HepG2 (cell line): ENCODE measurements around the gene NDST1. TPM values are rescaled to one million over a fixed set of nuclear protein-coding genes. Genes with fewer than 3 reads are reported as not detected.
A peak's percentile ranks its signal among the peaks of the same experiment; 100 is the strongest.

Experiments
- ATAC-seq: fragments of 200-7000 bp; cut with Tn5 transposase; 3 replicates; pipeline ENCODE4 v1.9.1; 2020; ENCODE audit warnings: mild to moderate bottlenecking, moderate library complexity
- BruUV-seq: library from RNA; stranded (reverse); fragments of 400-500 nt; replicated peaks from 2 replicates; lab custom pipeline; 2021; lab: Mats Ljungman, UMichigan
- CTCF ChIA-PET: fragments of 300-600 bp; formaldehyde crosslinking; extraction: SDS; loops from one replicate; lab custom pipeline; 2021; ENCODE audit warnings: low total read pairs, inconsistent platforms, low intra/inter-chr PET ratio; lab: Yijun Ruan, JAX
- POLR2A ChIA-PET: fragments of 350-600 bp; sonication (Branson Sonifier 250); formaldehyde crosslinking; loops from one replicate; lab custom pipeline; 2020; ENCODE audit warnings: antibody characterized with exemption, inconsistent platforms; lab: Yijun Ruan, JAX
- DNase-seq: peaks from one replicate; pipeline ENCODE4 v3.0.0-alpha.2; 2015; ENCODE audit warnings: low spot score
- FAIRE-seq: peaks from 3 replicates; lab custom pipeline; 2011; peaks lifted over from hg19 to GRCh38; lab: Jason Lieb, UNC
- H2AFZ ChIP-seq: one replicate; pipeline ENCODE4 v1.6.1; 2011; ENCODE audit warnings: low read length, inconsistent platforms
- H3K27ac ChIP-seq: fragments of 300-600 bp; 3 replicates; pipeline ENCODE4 v1.8.0; 2011; ENCODE audit warnings: mixed run types, mild to moderate bottlenecking, mixed read lengths, low read length, inconsistent platforms; ENCODE audit not compliant: insufficient read depth; ENCODE audit errors: extremely low read length
- H3K27me3 ChIP-seq, 2 experiments: fragments of 200-600 bp in 1 of 2; 2 replicates in 1 of 2; 3 replicates in 1 of 2; pipeline versions ENCODE4 v1.6.0 to v1.8.0; 2011; ENCODE audit warnings: low read length in 2 of 2, mild to moderate bottlenecking in 2 of 2, moderate library complexity in 2 of 2, inconsistent platforms in 1 of 2; ENCODE audit not compliant: insufficient read depth in 2 of 2, control insufficient read depth in 1 of 2
- H3K36me3 ChIP-seq, 2 experiments: fragments of 200-600 bp in 1 of 2; replicated peaks in 1 of 2; 2 replicates in 1 of 2; 3 replicates in 1 of 2; pipeline versions ENCODE4 v1.5.1 to v1.8.0; 2011; ENCODE audit warnings: low read length in 2 of 2, inconsistent platforms in 1 of 2; ENCODE audit not compliant: insufficient read depth in 2 of 2, control insufficient read depth in 1 of 2
- H3K4me1 ChIP-seq: 2 replicates; pipeline ENCODE4 v1.5.1; 2012; ENCODE audit warnings: low read length, inconsistent platforms; ENCODE audit not compliant: insufficient read depth
- H3K4me2 ChIP-seq: 2 replicates; pipeline ENCODE4 v1.6.0; 2011; ENCODE audit warnings: low read depth, low read length, inconsistent platforms
- H3K4me3 ChIP-seq, 3 experiments: fragments of 200-600 bp in 1 of 3; sonication (generic), shearing (Covaris generic) in 1 of 3; replicated peaks in 1 of 3; 2 replicates each; pipeline ENCODE4 v1.5.1; 2011 to 2016; ENCODE audit warnings: low read length in 3 of 3, inconsistent platforms in 2 of 3, low read depth in 2 of 3, mild to moderate bottlenecking in 2 of 3, control low read depth in 1 of 3, mixed read lengths in 1 of 3; ENCODE audit not compliant: insufficient read depth in 1 of 3
- H3K79me2 ChIP-seq: one replicate; pipeline ENCODE4 v1.6.1; 2011; ENCODE audit warnings: low read length, inconsistent platforms; ENCODE audit not compliant: insufficient read depth
- H3K9ac ChIP-seq: 2 replicates; pipeline ENCODE4 v1.6.0; 2011; ENCODE audit warnings: mild to moderate bottlenecking, low read depth, low read length, inconsistent platforms; ENCODE audit not compliant: insufficient read depth
- H3K9me3 ChIP-seq: 2 replicates; pipeline ENCODE4 v1.5.1; 2012; ENCODE audit warnings: mild to moderate bottlenecking, low read length
- H4K20me1 ChIP-seq: 2 replicates; pipeline ENCODE4 v1.6.0; 2011; ENCODE audit warnings: inconsistent platforms, mild to moderate bottlenecking, low read length, moderate library complexity; ENCODE audit not compliant: insufficient read depth
- DNMT1 ChIP-seq: sonication (generic); formaldehyde crosslinking; IDR thresholded peaks from 2 replicates; pipeline ENCODE4 v1.5.1; 2020; ENCODE audit warnings: mild to moderate bottlenecking, missing genetic modification reagents
- ELF3 ChIP-seq: IDR thresholded peaks from 2 replicates; pipeline ENCODE4 v1.6.1; 2016; ENCODE audit warnings: missing genetic modification reagents, missing compliant biosample characterization
- HDAC2 ChIP-seq: sonication (generic); formaldehyde crosslinking; IDR thresholded peaks from 2 replicates; pipeline ENCODE4 v1.4.0; 2020; ENCODE audit warnings: missing genetic modification reagents
- HNRNPL ChIP-seq: fragments of 200-400 bp; formaldehyde crosslinking; IDR thresholded peaks from 2 replicates; pipeline ENCODE4 v1.6.1; 2017; ENCODE audit warnings: mild to moderate bottlenecking, low read depth, low read length
- HOXA9 ChIP-seq: sonication (generic); formaldehyde crosslinking; IDR thresholded peaks from 2 replicates; pipeline ENCODE4 v1.8.1; 2022; ENCODE audit warnings: missing genetic modification reagents, mild to moderate bottlenecking, moderate library complexity, borderline replicate concordance
- IRF2 ChIP-seq: IDR thresholded peaks from 2 replicates; pipeline ENCODE4 v1.6.1; 2018; ENCODE audit warnings: missing genetic modification reagents, missing compliant biosample characterization
- MBD4 ChIP-seq: IDR thresholded peaks from 2 replicates; pipeline ENCODE4 v1.6.1; 2012; ENCODE audit warnings: low read length, inconsistent platforms, borderline replicate concordance
- MYC ChIP-seq: sonication (generic); formaldehyde crosslinking; IDR thresholded peaks from 2 replicates; pipeline ENCODE4 v1.9.0; 2021; ENCODE audit warnings: missing genetic modification reagents, borderline replicate concordance
- SPEN ChIP-seq: sonication (generic); formaldehyde crosslinking; IDR thresholded peaks from 2 replicates; pipeline ENCODE4 v1.5.1; 2020; ENCODE audit warnings: low read depth, mild to moderate bottlenecking, missing genetic modification reagents
- THAP8 ChIP-seq: sonication (generic); formaldehyde crosslinking; IDR thresholded peaks from 2 replicates; pipeline ENCODE4 v1.5.1; 2020; ENCODE audit warnings: missing genetic modification reagents, mild to moderate bottlenecking, borderline replicate concordance
- ZEB1 ChIP-seq: IDR thresholded peaks from 2 replicates; pipeline ENCODE4 v1.6.1; 2012; ENCODE audit warnings: mild to moderate bottlenecking, low read depth, inconsistent platforms; ENCODE audit not compliant: insufficient replicate concordance
- ZMYM2 ChIP-seq: sonication (generic); formaldehyde crosslinking; IDR thresholded peaks from 2 replicates; pipeline ENCODE4 v1.8.0; 2022; ENCODE audit warnings: mild to moderate bottlenecking, missing genetic modification reagents
- ZMYM4 ChIP-seq: sonication (generic); formaldehyde crosslinking; IDR thresholded peaks from 2 replicates; pipeline ENCODE4 v1.8.1; 2023; ENCODE audit warnings: mild to moderate bottlenecking, missing genetic modification reagents
- ZNF282 ChIP-seq: fragments of 450-650 bp; IDR thresholded peaks from 2 replicates; pipeline ENCODE4 v1.6.1; 2018; ENCODE audit not compliant: partially characterized antibody
- ZNF629 ChIP-seq: sonication (generic); formaldehyde crosslinking; conservative IDR thresholded peaks from 2 replicates; pipeline ENCODE4 v1.5.0; 2020; ENCODE audit warnings: missing genetic modification reagents
- ZNF674 ChIP-seq: sonication (generic); formaldehyde crosslinking; IDR thresholded peaks from 2 replicates; pipeline ENCODE4 v1.5.0; 2020; ENCODE audit warnings: low read depth, mild to moderate bottlenecking, missing genetic modification reagents
- ZNF768 ChIP-seq: sonication (generic); formaldehyde crosslinking; IDR thresholded peaks from 2 replicates; pipeline ENCODE4 v1.4.0; 2020; ENCODE audit warnings: missing genetic modification reagents
- ZSCAN12 ChIP-seq: sonication (generic); formaldehyde crosslinking; IDR thresholded peaks from 2 replicates; pipeline ENCODE4 v1.9.0; 2021; ENCODE audit warnings: mild to moderate bottlenecking, missing genetic modification reagents
- WGBS: methylation state at CpG from one replicate; pipeline ENCODE4 v1.1.6; 2017; ENCODE audit warnings: low lambda C conversion rate; 5-methylcytosine and 5-hydroxymethylcytosine counted together
- in situ Hi-C: cut with HindIII; loops from 2 replicates; pipeline ENCODE4 v1.10.0; 2017; ENCODE audit warnings: low pct_unique_long_range_greater_than_20kb; ENCODE audit not compliant: extremely low pct_ligation_motif_present
- intact Hi-C: fragments of 100-400 bp; cut with micrococcal nuclease; formaldehyde crosslinking; loops from one replicate; pipeline ENCODE4 v1.10.0; 2022; ENCODE audit not compliant: unreplicated experiment
- polyA plus RNA-seq, 8 experiments: library from polyadenylated mRNA; depleted of rRNA in 3 of 8; stranded (reverse) in 7 of 8; unstranded in 1 of 8; fragments of >200 nt; fragmentation: Illumina TruSeq in 4 of 8; extraction: Trizol in 4 of 8; gene quantifications; 2 replicates each; pipeline versions ENCODE4 v1.2.1 to v1.2.3, GENCODE V29; 2011 to 2016; ENCODE audit warnings: low read depth in 4 of 8, missing spikeins in 1 of 8, mixed read lengths in 1 of 8; ENCODE audit not compliant: insufficient read depth in 1 of 8
- total RNA-seq, 5 experiments: library from RNA; depleted of rRNA; stranded (reverse); fragments of >200 nt; fragmentation: Illumina TruSeq; extraction: Trizol; gene quantifications; 2 replicates each; pipeline ENCODE4 v1.2.3, GENCODE V29; 2016; ENCODE audit warnings: low read depth in 1 of 5

Gene NDST1
- total and polyA plus RNA-seq, 2 of the 13 experiments (the other 11 are each of a cell fraction or from before 2014, with no cell fraction given), result 23.8 to 26.2 TPM

GRCh38 chr5:150530423-150530822, 22.5 kb downstream of the NDST1 start:
- Histone ChIP-seq H3K36me3 (peaks cover 33 to 67% of the 10 kb centered on the region in 2 experiments), H3K4me2 (no peak overlapping the region), H3K4me3 (no peak overlapping the region), H3K27ac (no peak overlapping the region), H4K20me1 (no peaks in the 10 kb centered on the region), H2AFZ (no peak overlapping the region), H3K4me1 (peaks cover 22% of the 10 kb centered on the region), H3K9me3 (no peaks in the 10 kb centered on the region), H3K27me3 (no peaks in the 10 kb centered on the region), H3K79me2 (peaks cover 11% of the 10 kb centered on the region), H3K9ac (no peak overlapping the region)
- POLR2A ChIA-PET, result interaction anchor here (3.3 kb wide), 1 partner anchor 12 kb away, joined by 14 read pairs; no protein-coding TSS in a partner anchor
- no peak for FAIRE-seq
- ATAC-seq, result no peak
- BruUV-seq, result no TSS peak
- no peak for DNase-seq
- intact Hi-C loops, result no loop called here
- CTCF ChIA-PET, result no interaction called here
- WGBS, result 98% methylated on average over 3 of the region's 3 CpGs
- in situ Hi-C loops, result no loop called here
- TF ChIP-seq HOXA9 (CRISPR knock-in tag), result no peak
- TF ChIP-seq MYC (CRISPR knock-in tag), result no peak
- TF ChIP-seq ZEB1, result no peak
- TF ChIP-seq ZMYM4 (CRISPR knock-in tag), result no peak
- TF ChIP-seq SPEN, result no peak
- TF ChIP-seq ZNF282, result no peak
- no peak for TF ChIP-seq DNMT1 (CRISPR knock-in tag)

GRCh38 chr5:150530951-150531588, 23.1 kb downstream of the NDST1 start:
- Histone ChIP-seq H3K9ac (no peak overlapping the region), H3K4me2 (no peak overlapping the region), H4K20me1 (no peaks in the 10 kb centered on the region), H3K79me2 (peaks cover 7% of the 10 kb centered on the region), H3K4me3 (no peak overlapping the region), H3K9me3 (no peaks in the 10 kb centered on the region), H3K27me3 (no peaks in the 10 kb centered on the region)
- in situ Hi-C loops, result no loop called here
- no peak for DNase-seq
- TF ChIP-seq ZMYM2 (CRISPR knock-in tag) (no peak), IRF2 (CRISPR knock-in tag) (no peak), HDAC2 (CRISPR knock-in tag) (no peak), HNRNPL (no peak), ZNF768 (CRISPR knock-in tag) (peak; percentile 29; the same call in 1 of the 2 replicates), MBD4 (no peak), ZSCAN12 (CRISPR knock-in tag) (no peak), THAP8 (no peak), ELF3 (no peak), ZNF629 (CRISPR knock-in tag) (0 out of 2 replicates have a peak, but pooled peaks have one; percentile 24), ZNF674 (CRISPR knock-in tag) (no peak)
- TF ChIP-seq, all 625 proteins: peak for 2
- Histone ChIP-seq H3K27ac (no peak overlapping the region), H3K4me1 (peaks cover 16% of the 10 kb centered on the region), H2AFZ (no peak overlapping the region), H3K36me3 (peaks cover 38 to 73% of the 10 kb centered on the region in 2 experiments)
- FAIRE-seq (no peak), ATAC-seq (no peak)
- no TSS peak for BruUV-seq
- ChIA-PET POLR2A (interaction anchor here (3.3 kb wide), 1 partner anchor 11 kb away, joined by 14 read pairs; no protein-coding TSS in a partner anchor), CTCF (no interaction called here)
- intact Hi-C loops, result no loop called here
- WGBS, result 94% methylated on average over 9 of the region's 9 CpGs
